ENCODE measurements around the gene AP1B1.

DNA sequence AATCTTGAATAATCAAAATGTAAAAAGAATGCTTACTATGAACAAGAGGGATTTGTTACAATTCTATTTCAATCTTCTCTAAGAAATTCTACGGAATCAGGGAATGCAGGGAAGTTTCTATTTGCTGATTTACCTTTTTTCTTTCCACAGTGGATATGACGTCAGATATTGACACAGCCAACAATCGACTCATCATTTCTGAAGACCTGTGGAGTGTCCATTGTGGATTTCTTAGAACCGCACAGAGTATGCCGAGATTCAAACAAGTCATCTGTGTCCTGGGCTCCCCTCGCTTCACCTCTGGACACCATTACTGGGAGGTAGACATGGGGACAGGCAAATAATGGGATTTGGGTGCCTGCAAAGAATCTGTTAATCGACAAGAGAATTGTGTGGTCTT is 45.9 kb upstream of the AP1B1 start:
- TF ChIP-seq YY1 (IDR thresholded peaks at IDR 0.05; ENCODE audit: insufficient read depth, insufficient read length) (no peak), ZNF274 (IDR thresholded peaks at IDR 0.05; ENCODE audit: low read depth, low read length) (no peak), SUZ12 (IDR thresholded peaks at IDR 0.05; ENCODE audit: extremely low read depth, insufficient read depth, insufficient read length) (no peak)

Data from NT2/D1 (cell line).